ENCODE measurements around the gene DHRS7B. TPM values are rescaled to one million over a fixed set of nuclear protein-coding genes. Genes with fewer than 3 reads are reported as not detected.

Gene DHRS7B
- total and polyA plus RNA-seq, 9 of the 15 experiments (the other 6 are each of a cell fraction or from before 2014, with no cell fraction given): 8.0 to 30.7 (median 14.8) TPM

DNA sequence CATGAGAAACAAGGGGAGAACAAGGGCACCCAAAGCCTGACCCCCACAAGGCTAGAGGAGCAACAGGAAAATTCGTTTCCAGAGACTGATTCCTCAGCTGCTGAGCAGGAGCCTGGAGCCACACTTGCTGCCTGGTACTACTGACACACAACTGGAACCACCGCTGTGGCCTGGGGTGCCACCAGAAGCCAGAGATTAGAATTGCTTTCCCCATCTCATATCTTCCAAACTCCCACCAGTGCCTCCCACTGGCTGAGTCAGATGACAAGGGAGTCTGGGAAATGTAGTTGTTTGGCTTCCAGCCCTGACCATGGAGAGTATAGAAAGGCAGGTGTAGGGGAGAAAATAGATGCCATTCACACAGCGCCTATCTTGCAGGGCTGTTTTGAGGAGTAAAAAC, 91.3 kb downstream of the DHRS7B start (continued):
- TF ChIP-seq RAD51 (IDR thresholded peaks at IDR 0.05; ENCODE audit: borderline replicate concordance, low read depth): no peak
- no peak for TF ChIP-seq TCF3 (CRISPR knock-in tag; IDR thresholded peaks at IDR 0.05)
- no peak for TF ChIP-seq SMAD3 (CRISPR knock-in tag; conservative IDR thresholded peaks at IDR 0.05)
- TF ChIP-seq FOSL1 (tag; conservative IDR thresholded peaks at IDR 0.05): peak; percentile 75
- TF ChIP-seq, protein P1, sequence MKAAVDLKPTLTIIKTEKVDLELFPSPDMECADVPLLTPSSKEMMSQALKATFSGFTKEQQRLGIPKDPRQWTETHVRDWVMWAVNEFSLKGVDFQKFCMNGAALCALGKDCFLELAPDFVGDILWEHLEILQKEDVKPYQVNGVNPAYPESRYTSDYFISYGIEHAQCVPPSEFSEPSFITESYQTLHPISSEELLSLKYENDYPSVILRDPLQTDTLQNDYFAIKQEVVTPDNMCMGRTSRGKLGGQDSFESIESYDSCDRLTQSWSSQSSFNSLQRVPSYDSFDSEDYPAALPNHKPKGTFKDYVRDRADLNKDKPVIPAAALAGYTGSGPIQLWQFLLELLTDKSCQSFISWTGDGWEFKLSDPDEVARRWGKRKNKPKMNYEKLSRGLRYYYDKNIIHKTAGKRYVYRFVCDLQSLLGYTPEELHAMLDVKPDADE (conservative IDR thresholded peaks at IDR 0.05; ENCODE audit: control insufficient read depth, low read depth, low read length): 0 out of 2 replicates have a peak, but pooled peaks have one; percentile 24
- TF ChIP-seq ZNF143 (CRISPR knock-in tag; IDR thresholded peaks at IDR 0.05): peak; percentile 77
- no peak for TF ChIP-seq TAF7 (tag; IDR thresholded peaks at IDR 0.05)
- TF ChIP-seq, protein P2, sequence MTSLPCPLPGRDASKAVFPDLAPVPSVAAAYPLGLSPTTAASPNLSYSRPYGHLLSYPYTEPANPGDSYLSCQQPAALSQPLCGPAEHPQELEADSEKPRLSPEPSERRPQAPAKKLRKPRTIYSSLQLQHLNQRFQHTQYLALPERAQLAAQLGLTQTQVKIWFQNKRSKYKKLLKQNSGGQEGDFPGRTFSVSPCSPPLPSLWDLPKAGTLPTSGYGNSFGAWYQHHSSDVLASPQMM (CRISPR knock-in tag; IDR thresholded peaks at IDR 0.05): no peak
- TF ChIP-seq SIX5 (IDR thresholded peaks at IDR 0.05; ENCODE audit: borderline replicate concordance in 1 of 2, insufficient read depth in 1 of 2, low read depth in 1 of 2, low read length in 2 of 2): peak; percentile 45 to 50; a peak in 2 of 4 replicates
- peak; percentile 66 for TF ChIP-seq EGR1 (conservative IDR thresholded peaks at IDR 0.05)
- TF ChIP-seq RAD21 (CRISPR knock-in tag; conservative IDR thresholded peaks at IDR 0.05 in 1 of 2, IDR thresholded peaks at IDR 0.05 in 1 of 2): 0 out of 4 replicates have a peak, but pooled peaks of 1 of the 2 experiments have one; percentile 5
- TF ChIP-seq CXXC5 (CRISPR knock-in tag; IDR thresholded peaks at IDR 0.05): no peak
- TF ChIP-seq ZFPM2 (CRISPR knock-in tag; IDR thresholded peaks at IDR 0.05): no peak
- TF ChIP-seq EP300 (IDR thresholded peaks at IDR 0.05; ENCODE audit: low read length): no peak
- no peak for TF ChIP-seq GATA2 (CRISPR knock-in tag; IDR thresholded peaks at IDR 0.05)
- TF ChIP-seq HDAC1 (IDR thresholded peaks at IDR 0.05): no peak
- no peak for TF ChIP-seq PTTG1 (tag; IDR thresholded peaks at IDR 0.05; ENCODE audit: low read depth)
- TF ChIP-seq TCF7L2 (IDR thresholded peaks at IDR 0.05; ENCODE audit: low read depth, low read length): no peak
- no peak for TF ChIP-seq ZNF717 (CRISPR knock-in tag; IDR thresholded peaks at IDR 0.05)
- TF ChIP-seq NR4A1 (CRISPR knock-in tag; IDR thresholded peaks at IDR 0.05): no peak
- TF ChIP-seq NR4A1 (tag; IDR thresholded peaks at IDR 0.05): no peak
- TF ChIP-seq, protein P3, sequence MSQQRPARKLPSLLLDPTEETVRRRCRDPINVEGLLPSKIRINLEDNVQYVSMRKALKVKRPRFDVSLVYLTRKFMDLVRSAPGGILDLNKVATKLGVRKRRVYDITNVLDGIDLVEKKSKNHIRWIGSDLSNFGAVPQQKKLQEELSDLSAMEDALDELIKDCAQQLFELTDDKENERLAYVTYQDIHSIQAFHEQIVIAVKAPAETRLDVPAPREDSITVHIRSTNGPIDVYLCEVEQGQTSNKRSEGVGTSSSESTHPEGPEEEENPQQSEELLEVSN (IDR thresholded peaks at IDR 0.05; ENCODE audit: borderline replicate concordance in 1 of 2, extremely low read depth in 1 of 2, insufficient read depth in 1 of 2, insufficient read length in 1 of 2, low read depth in 1 of 2, low read length in 1 of 2, poor library complexity in 1 of 2, severe bottlenecking in 1 of 2): no peak
- TF ChIP-seq CBX5 (IDR thresholded peaks at IDR 0.05; ENCODE audit: borderline replicate concordance, low read depth): no peak
- peak; percentile 88 for TF ChIP-seq JUND (IDR thresholded peaks at IDR 0.05; ENCODE audit: borderline replicate concordance, low read depth, low read length)
- peak; percentile 49; the same call in 1 of the 3 replicates for TF ChIP-seq JUND (tag; IDR thresholded peaks at IDR 0.05; ENCODE audit: borderline replicate concordance, low read depth, low read length)
